ENCODE data around the gene ADORA3. TPM values are rescaled to one million over a fixed set of nuclear protein-coding genes. Genes with fewer than 3 reads are reported as not detected.

Gene ADORA3
- polyA plus RNA-seq, 1 donor (not counting 4 experiments of a cell fraction or from before 2014, with no cell fraction given) = not detected

- no peaks in the 10 kb centered on the region for H3K79me2 ChIP-seq (ENCODE audit: control insufficient read depth, insufficient read depth, low read length)
- no peaks in the 10 kb centered on the region for H3K9me3 ChIP-seq (ENCODE audit: control insufficient read depth, low read depth, low read length)
- peaks cover 6% of the 10 kb centered on the region for H3K27me3 ChIP-seq (ENCODE audit: control insufficient read depth, extremely low read depth, insufficient read depth, low read length)
- TF ChIP-seq EZH2 (IDR thresholded peaks at IDR 0.05; ENCODE audit: low read length) (no peak), CTCF (optimal IDR thresholded peaks at IDR 0.05 in 1 of 3, IDR thresholded peaks at IDR 0.05 in 1 of 3, conservative IDR thresholded peaks at IDR 0.05 in 1 of 3; ENCODE audit: extremely low read depth in 1 of 3, insufficient read depth in 2 of 3, low read length in 3 of 3) (no peak)
- no peak overlapping the region for H2AFZ ChIP-seq (ENCODE audit: control insufficient read depth, low read length)
- dilution Hi-C loops (cut with MboI; ENCODE audit: extremely low pct_ligation_motif_present, low sequenced_read_pairs) = no loop called here
- FAIRE-seq (no peak), DNase-seq (ENCODE audit: low read depth, low spot score) (no peak)
- H3K27ac ChIP-seq (ENCODE audit: control insufficient read depth, insufficient read depth, low read length) = no peak overlapping the region
- H4K20me1 ChIP-seq (ENCODE audit: control insufficient read depth, extremely low read depth, insufficient read depth, low read length) = no peaks in the 10 kb centered on the region
- H3K36me3 ChIP-seq (ENCODE audit: control insufficient read depth in 2 of 2, extremely low read depth in 1 of 2, insufficient read depth in 2 of 2, low read length in 2 of 2) = no peaks in the 10 kb centered on the region
- no peak overlapping the region for H3K4me3 ChIP-seq (ENCODE audit: control insufficient read depth in 2 of 3, extremely low read depth in 1 of 3, insufficient read depth in 2 of 3, low read depth in 1 of 3, low read length in 3 of 3)
- H3K9me1 ChIP-seq (ENCODE audit: control insufficient read depth, extremely low read depth, insufficient read depth, low read length) = no peaks in the 10 kb centered on the region
- H3K9ac ChIP-seq (ENCODE audit: control insufficient read depth, extremely low read depth, insufficient read depth, low read length) = no peak overlapping the region
- H3K4me2 ChIP-seq (ENCODE audit: control insufficient read depth, extremely low read depth, insufficient read depth, low read depth, low read length) = no peak overlapping the region
- H3K4me1 ChIP-seq (ENCODE audit: control insufficient read depth, extremely low read depth, insufficient read depth, low read length) = no peaks in the 10 kb centered on the region
These were observed 12.4 kb downstream of the ADORA3 start for GRCh38 chr1:111491070-111491469.

GRCh38 chr1:111490220-111490619, 13.2 kb downstream of the ADORA3 start:
- Histone ChIP-seq H4K20me1 (ENCODE audit: control insufficient read depth, extremely low read depth, insufficient read depth, low read length) (no peaks in the 10 kb centered on the region), H3K9ac (ENCODE audit: control insufficient read depth, extremely low read depth, insufficient read depth, low read length) (no peak overlapping the region), H2AFZ (ENCODE audit: control insufficient read depth, low read length) (no peak overlapping the region), H3K36me3 (ENCODE audit: control insufficient read depth in 2 of 2, extremely low read depth in 1 of 2, insufficient read depth in 2 of 2, low read length in 2 of 2) (no peaks in the 10 kb centered on the region), H3K79me2 (ENCODE audit: control insufficient read depth, insufficient read depth, low read length) (no peaks in the 10 kb centered on the region), H3K4me3 (ENCODE audit: control insufficient read depth in 2 of 3, extremely low read depth in 1 of 3, insufficient read depth in 2 of 3, low read depth in 1 of 3, low read length in 3 of 3) (no peak overlapping the region), H3K4me1 (ENCODE audit: control insufficient read depth, extremely low read depth, insufficient read depth, low read length) (no peaks in the 10 kb centered on the region), H3K27me3 (ENCODE audit: control insufficient read depth, extremely low read depth, insufficient read depth, low read length) (peaks cover 6% of the 10 kb centered on the region), H3K4me2 (ENCODE audit: control insufficient read depth, extremely low read depth, insufficient read depth, low read depth, low read length) (no peak overlapping the region), H3K9me3 (ENCODE audit: control insufficient read depth, low read depth, low read length) (no peaks in the 10 kb centered on the region), H3K9me1 (ENCODE audit: control insufficient read depth, extremely low read depth, insufficient read depth, low read length) (no peaks in the 10 kb centered on the region), H3K27ac (ENCODE audit: control insufficient read depth, insufficient read depth, low read length) (no peak overlapping the region)
- dilution Hi-C loops (cut with MboI; ENCODE audit: extremely low pct_ligation_motif_present, low sequenced_read_pairs) = no loop called here
- FAIRE-seq (no peak), DNase-seq (ENCODE audit: low read depth, low spot score) (no peak)
- TF ChIP-seq CTCF (optimal IDR thresholded peaks at IDR 0.05 in 1 of 3, IDR thresholded peaks at IDR 0.05 in 1 of 3, conservative IDR thresholded peaks at IDR 0.05 in 1 of 3; ENCODE audit: extremely low read depth in 1 of 3, insufficient read depth in 2 of 3, low read length in 3 of 3) (no peak), EZH2 (IDR thresholded peaks at IDR 0.05; ENCODE audit: low read length) (no peak)

Measured in keratinocyte (primary cell).